NCI-H146 (cell line): Measurements from ENCODE around the gene DCLRE1B.

Experiments used
- DNase-seq: peaks from one replicate; lab custom pipeline; 2025; lab: John Stamatoyannopoulos, UW

Gene DCLRE1B

DNA sequence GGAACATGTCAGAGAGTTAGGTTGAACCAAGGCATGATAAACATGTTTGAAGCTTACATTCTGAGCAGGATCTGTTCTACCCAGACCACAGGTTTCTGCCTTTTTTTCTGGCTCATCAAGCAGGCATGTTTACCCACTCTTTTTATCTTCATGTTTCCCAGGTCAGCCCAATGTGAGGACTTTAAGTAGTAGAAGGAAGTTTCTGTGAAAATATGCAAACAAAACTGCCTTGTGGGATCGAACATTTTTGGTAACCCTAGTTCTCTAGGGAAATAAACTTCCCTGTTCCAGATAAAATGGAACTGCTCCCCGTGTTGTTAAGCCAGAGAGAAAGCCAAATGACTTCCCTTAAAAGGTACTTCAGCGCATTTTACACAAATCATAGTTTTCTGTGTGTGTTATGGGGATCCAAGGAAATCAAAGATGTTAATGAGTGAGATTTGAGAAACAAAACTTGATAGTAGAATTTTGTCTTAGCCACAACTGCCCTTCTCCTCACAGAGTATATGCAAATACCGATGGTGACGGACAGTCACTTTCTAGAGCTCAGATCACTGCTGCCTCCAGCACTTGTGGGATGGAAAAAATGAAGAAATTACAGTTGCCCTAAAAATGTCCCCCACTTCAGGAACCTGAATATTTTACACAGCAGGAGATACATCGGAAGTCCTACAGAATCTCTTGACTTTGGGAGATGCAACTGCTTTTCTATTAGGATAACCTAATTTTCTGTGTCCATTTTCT, 23.2 kb downstream of the DCLRE1B start:
- no peak for DNase-seq

DNA sequence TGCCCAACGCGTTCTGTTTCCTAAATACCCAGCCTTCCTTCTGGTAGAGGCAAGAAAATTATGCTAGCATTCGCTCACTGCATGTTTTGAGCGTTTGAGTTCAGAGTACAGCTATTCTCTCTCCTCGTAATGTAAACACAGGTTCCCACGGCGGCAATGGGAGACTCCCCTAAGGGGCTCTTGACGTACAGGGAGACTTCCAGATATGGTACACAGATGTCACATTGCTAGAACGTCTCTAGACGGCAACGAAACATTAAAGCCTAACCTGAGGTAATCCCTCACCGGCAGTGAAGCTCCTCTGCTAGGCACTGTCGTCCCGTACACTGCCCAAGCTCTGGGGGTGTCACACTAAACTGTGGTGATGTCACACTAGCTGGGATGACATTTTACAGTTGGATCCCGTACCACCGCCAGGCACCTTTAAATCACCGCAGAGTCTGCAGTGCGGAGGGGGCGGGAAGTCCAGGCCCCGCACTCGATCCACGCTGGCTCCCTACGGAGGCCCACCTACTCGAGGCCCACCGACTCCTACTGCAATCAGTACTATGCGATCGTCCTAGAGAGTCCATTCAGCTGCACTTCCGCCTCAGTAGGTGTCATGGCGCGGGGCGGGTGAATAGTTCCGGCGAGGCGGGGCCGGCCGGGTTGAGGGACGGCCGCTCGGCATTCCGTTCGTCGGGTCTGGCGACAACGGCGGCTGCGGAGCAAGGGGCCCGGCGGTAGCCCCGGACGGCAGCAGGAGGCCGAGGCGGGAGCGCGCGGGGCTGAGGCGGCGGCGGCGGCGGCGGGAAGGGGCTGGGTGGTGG, 24.0 kb downstream of the DCLRE1B start, which contains the start of gene HIPK1:
HIPK1 (plus strand) TSS at position 384 of the 809 bp plus-strand sequence.
- peak; percentile 92 for DNase-seq

DNA sequence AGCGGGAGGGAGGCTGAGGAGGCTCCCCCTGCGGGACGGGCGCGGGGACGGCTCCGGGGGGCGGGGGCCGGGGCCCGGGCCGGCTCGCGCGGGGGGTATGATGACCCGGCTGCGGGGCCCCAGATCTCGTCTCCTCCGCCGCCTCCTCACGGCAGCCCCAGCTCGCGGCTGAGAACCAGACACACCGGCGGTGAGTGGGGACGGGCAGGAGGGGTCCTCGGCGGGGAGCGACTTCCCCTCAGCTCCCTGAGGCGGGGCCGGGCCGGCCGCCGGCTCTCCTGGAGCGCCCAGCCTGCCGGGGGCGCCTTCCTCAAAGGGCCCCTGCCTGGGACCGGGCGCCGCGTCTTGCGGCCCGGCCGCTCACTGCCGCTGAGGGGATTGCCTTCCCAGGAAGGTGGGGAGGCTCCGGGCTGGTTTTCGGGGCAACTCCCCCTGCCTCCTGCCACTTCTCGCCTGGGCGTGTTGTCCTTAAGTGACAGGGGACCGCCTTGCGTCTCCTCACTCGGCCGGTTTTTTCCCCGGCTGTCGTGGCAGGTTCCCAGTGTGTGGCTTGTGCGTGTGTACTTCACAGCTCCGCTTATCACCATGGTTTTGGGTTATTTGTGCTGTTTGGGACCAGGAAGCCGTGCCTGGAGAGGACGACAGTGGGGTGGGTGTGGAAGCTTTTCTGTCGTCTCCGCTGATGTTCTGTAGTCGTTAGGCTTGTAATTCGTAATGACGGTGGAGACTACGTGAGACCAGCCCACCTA, 24.8 kb downstream of the DCLRE1B start:
- DNase-seq = peak; percentile 48

DNA sequence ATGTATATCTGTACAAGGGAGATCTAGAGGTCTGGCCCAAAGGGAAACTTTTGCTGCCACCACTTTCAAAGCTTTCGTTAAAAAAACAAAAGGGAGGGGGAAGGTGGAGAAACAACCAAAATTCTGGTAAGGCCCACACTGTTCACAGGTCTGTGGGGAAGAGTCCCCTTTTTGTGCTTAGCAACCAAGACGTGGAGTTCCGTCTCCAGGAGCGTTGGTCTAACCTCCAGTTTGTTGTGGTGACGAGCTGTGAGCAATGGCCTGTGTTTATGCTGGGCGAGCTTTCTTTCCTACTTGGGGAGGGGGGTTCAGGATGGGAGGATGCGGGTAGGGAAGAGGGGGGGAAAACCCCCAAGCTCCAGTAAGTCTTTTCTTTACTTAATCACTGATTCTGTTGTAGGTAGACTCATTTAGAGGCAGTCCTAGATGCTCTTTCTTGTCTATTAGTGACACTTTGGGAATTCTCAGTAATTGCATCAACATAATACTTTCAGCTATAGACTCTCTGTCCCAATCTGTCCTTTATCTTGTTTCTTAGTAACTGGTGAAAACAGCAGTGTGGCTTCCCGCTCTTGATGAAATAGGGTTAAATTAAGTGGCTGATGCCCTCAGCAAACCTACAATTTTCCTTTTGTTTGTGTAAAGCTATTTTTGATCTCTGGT, 25.5 kb downstream of the DCLRE1B start:
- DNase-seq = no peak

DNA sequence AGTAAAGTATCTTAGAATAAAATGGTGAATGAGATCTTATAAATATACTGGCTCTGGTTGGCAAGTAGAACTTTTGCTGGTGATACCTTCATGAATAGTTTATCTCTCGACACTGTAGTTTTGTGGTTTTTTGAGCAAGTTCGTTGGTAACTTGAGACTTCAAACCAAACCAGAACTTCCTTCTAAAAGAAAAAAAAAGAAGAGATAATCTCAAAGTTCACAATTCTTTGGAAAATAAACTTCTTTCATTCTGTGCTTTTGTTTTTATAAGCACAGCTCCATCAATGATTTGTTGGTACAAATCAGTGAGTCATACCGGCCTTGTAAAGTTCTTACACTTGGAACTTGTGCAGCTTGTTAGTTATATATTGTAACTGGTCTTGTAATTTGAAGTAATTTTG, 26.3 kb downstream of the DCLRE1B start:
- DNase-seq = no peak

DNA sequence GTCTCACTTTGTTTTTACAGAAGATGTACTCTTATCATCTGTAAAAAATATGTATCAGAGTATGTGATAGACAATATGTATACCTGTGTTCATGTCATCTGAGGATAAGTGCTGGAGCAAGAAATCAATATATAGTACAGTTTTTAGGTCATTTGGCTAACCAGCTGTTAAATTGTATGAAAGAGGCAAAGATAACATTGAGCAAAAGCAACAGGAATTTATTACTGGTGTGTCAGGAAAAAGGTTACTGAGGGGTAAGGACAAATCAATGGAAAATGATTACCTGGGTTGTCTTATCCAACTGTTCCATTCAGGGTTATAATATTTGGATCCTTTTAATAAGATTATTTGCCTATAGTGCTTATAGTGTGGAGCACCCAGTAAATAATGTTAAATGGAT, 28.9 kb downstream of the DCLRE1B start:
- DNase-seq = no peak

DNA sequence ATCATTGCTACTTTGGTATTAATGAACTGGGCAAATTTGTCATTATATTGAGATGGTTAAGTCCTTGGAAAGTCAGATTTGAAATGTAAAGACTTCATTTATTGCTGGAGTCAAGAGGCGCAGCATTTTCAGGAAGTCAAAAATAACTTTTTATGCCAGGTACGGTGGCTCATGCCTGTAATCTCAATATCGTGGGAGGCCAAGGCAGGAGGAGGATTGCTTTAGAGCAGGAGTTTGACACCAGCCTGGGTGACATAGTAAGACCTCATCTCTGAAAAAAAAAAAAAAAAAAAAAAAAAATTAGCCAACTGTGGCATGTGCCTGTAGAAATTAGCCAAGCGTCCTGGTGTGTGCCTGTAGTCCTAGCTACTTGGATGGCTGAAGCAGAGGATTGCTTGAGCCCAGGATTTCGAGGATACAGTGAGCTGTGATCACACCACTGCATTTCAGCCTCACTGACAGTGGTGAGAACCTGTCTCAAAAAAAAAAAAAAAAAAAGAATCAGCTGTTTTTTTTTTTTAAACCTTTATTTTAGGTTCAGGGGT, 29.5 kb downstream of the DCLRE1B start:
- no peak for DNase-seq

DNA sequence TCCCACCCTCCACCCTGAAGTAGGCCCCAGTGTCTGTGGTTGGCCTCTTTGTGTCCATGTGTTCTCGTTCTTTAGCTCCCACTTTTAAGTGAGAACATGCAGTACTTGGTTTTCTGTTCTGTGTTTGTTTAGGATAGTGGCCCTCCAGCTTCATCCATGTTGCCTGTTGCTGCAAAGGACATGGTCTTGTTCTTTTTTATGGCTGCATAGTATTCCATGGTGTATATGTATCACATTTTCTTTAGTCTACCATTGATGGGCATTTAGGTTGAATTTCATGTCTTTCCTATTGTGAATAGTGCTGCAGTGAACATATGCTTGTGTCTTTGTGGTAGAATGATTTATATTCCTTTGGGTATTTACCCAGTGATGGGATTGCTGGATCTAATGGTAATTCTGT, 30.1 kb downstream of the DCLRE1B start:
- no peak for DNase-seq

DNA sequence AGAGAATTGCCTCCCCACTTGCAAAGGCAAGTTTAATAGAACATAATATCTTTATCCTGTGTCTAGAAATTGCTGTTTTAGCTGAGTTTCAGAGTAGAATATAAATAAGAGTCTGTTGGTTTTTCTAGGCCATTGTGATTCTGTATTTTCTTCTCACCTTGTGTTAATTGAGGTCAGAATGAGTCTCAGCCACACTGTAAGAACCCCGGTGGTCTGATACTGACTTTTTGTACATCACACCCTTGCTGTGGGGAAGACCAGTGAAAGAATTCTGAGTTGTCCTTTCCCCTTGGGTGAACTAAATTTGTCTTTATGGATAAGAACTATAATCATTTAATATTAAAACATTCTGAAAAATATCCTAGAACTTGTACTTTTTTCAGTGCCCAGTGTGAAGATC, 30.8 kb downstream of the DCLRE1B start:
- no peak for DNase-seq

DNA sequence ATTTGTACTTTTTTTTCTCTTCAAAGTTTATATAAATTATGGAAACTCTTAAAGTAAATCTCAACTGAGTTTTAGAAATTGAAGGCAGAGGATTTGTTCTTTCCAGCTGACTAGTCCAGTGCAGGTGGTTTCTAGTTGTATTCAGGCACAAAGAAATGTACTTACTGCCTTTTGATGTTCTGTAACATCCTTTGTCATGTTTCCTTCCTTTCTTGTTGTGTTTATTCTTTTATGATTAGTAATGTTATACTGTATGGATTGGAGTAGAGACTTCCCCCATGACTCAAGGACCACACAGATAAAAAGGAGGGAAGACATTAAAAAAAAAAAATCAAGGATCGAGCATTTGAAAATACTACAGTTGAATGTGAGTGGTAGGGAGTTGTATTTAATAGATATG, 32.0 kb downstream of the DCLRE1B start:
- no peak for DNase-seq

DNA sequence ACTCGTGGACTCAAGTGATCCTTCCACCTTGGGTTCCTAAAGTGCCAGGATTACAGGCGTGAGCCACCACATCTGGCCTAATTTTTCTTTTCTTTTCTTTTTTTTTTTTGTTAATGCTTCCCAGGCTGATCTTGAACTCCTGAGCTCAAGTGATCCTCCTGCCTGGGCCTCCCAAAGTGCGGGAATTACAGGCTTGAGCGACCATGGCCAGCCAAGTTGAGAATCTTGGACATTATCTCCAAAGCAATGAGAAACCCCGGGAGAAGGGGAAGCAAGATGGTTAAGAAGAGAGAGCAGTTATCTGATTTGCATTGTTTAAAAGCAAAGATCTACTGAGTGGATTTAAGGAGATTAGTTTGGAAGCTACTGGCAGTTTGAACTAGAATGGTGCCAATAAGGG, 33.1 kb downstream of the DCLRE1B start:
- DNase-seq = no peak

DNA sequence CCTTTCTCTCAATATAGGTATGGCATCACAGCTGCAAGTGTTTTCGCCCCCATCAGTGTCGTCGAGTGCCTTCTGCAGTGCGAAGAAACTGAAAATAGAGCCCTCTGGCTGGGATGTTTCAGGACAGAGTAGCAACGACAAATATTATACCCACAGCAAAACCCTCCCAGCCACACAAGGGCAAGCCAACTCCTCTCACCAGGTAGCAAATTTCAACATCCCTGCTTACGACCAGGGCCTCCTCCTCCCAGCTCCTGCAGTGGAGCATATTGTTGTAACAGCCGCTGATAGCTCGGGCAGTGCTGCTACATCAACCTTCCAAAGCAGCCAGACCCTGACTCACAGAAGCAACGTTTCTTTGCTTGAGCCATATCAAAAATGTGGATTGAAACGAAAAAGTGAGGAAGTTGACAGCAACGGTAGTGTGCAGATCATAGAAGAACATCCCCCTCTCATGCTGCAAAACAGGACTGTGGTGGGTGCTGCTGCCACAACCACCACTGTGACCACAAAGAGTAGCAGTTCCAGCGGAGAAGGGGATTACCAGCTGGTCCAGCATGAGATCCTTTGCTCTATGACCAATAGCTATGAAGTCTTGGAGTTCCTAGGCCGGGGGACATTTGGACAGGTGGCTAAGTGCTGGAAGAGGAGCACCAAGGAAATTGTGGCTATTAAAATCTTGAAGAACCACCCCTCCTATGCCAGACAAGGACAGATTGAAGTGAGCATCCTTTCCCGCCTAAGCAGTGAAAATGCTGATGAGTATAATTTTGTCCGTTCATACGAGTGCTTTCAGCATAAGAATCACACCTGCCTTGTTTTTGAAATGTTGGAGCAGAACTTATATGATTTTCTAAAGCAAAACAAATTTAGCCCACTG, 35.5 kb downstream of the DCLRE1B start:
- DNase-seq = no peak

DNA sequence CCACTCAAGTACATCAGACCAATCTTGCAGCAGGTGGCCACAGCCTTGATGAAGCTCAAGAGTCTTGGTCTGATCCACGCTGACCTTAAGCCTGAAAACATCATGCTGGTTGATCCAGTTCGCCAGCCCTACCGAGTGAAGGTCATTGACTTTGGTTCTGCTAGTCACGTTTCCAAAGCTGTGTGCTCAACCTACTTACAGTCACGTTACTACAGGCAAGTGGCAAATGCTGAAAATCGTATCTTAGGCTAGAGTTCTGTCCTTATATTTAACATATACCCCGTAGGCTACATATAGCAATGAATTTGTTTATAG, 36.1 kb downstream of the DCLRE1B start:
- DNase-seq = no peak

DNA sequence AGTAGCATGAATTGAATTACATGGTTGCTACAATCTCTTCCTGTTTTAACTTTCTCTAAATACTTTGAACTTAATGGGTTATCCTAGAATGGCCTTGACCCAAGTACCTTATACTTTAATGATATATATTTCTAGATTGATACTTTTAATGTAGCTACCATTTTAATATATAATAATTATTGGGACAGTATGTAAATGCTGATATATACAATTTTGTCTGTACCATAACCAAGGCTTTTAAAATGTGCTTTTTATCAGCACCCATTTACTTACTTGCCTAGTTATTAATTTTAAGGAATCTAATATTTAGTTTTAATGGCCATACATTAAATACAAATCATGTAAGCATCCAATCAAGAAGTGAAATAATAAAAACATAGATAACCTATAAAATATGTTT, 37.4 kb downstream of the DCLRE1B start:
- DNase-seq = no peak

DNA sequence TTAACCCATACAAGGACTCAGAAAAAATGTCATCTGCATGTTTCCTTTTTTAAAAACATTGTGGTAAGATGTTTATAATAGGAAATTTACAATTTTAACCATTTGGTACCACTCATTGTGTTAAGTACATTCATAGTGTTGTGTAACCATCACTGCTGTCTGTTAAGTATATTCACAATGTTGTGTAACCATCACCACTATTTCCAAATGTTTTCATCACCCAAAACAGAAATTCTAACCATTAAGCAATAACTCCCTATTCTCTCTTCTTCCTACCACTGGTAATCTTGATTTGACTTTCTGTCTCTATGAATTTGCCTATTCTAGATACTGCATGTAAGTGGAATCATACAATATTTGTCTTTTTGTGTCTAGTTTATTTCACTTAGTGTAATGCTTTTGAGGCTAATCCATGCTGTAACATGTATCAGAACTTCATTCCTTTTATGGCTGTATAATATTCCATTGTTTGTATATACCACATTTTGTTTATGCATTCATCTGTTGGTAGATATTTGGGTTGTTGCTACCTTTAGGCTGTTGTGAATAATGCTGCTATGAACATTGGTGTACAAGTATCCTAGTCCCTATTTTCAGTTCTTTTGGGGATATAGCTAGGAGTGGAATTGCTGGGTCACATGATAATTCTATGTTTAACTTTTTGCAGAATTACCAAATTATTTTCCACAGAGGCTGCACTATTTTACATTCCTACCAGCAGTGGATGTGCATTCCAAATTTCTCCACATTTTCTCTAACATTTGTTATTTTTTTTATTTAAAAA, 38.1 kb downstream of the DCLRE1B start:
- no peak for DNase-seq

DNA sequence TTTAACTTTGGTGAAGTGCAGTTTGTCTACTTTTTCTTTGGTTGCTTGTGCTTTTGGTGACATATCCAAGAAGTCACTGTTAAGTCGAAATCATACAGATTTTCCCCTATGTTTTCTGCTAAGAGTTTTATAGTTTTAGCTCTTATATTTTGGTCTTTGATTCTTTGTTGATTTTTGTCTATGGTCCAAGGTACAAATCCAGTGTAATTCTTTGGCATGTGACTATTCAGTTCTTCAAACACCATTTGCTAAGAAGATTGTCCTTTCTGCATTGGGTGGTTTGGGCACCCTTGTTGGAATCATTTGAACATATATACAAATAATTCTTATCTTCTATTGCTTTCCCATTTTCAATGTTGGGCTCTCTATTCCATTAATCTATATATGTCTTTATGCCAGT, 40.2 kb downstream of the DCLRE1B start:
- no peak for DNase-seq

DNA sequence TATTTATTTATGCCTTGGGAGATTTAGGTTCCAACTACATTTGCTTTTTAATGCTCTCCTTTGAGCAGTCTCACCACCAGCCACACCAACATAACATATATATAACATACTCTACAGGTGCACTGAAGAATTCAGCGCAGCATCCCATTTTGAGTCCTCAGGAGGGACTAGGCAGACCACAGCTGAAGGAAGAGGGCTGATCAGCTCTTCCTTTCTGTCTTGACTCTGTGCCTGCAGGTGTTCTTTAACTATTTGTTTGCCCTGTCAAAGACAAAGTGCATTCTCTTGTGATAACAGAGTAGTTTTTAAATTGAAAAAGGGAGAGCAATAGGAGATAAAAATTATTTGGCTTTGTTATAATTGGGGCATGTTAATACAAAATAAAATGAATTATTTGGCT, 41.0 kb downstream of the DCLRE1B start:
- DNase-seq = no peak

DNA sequence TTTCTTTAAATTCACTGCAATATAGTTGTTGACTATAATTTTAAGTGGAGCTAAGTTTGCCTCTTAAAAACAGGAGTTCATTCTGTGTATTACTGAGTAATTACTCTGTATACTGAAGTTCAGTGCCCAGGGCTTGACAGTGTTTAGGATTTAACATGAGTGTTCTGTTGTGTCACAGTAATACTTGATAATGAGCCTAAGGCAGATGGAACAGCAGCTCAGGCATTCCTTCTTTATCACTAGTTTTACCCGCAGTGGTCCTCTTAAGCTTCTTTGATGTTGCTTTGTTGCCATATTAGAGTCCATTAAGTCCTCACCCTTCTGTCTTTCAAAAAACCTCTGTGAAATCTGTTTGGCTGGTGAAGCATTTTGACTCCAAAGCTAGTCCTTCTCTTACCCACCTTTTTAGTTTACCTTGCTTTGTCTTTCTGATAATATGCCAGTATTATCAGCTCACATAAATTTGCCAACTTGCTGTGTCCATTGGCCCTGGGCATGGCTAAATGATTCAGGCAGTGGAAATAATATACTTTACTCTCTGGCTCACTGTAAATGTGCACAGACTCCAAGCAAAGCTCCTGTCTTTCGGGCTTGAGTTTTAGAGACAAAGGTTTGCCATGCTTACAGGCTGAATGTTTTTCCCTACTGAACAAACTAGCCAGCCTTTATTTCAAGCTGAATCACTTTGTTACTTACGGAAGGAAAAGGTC, 41.7 kb downstream of the DCLRE1B start:
- DNase-seq = no peak

DNA sequence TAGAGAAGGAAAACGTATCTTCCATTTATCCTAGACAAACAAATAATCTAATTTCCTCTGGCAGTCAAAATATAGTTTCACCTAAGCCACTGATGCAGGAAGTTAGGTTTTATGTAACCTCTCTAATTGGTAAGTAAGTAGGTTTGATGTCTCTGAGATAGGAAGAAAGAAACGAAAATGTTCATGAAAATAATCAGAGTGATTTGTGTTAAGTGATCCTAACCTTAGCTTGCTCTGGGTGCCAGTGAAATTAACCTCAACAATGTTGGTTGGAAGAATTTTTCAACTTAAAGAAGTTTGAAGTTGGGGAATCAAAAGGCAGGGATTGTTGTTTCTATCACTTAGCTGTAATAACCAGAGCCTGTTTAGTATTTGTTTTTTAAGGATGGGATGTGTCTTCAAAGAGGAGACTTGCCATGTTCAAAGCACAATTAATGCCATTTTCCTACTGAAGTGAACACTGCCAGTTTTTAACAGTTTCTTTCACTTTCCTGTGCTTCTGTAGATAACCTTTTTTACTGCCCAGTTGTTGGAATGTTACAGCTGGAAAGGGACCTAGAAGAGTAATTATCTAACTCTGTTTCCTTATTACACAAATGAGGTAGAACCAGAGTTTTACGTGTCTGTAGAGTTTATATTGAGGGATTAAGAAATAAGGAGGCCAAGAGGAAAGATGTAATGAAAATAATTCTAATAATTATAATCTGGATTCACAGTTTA, 42.4 kb downstream of the DCLRE1B start:
- DNase-seq = no peak
